K562 (cell line): ENCODE data around the gene OR8G5. TPM values are rescaled to one million over a fixed set of nuclear protein-coding genes. Genes with fewer than 3 reads are reported as not detected.

Source experiments
- ATF4 ChIP-seq: fragments of 450-650 bp; formaldehyde crosslinking; IDR thresholded peaks from 2 replicates; pipeline ENCODE4 v1.4.0; 2022; ENCODE audit warnings: mild to moderate bottlenecking, moderate library complexity
- C11orf30 ChIP-seq: fragments of 450-650 bp; IDR thresholded peaks from 2 replicates; pipeline ENCODE4 v1.6.1; 2016; ENCODE audit warnings: low read depth, mild to moderate bottlenecking
- CXXC5 ChIP-seq: fragments of 250-450 bp; sonication (Bioruptor Pico); IDR thresholded peaks from 2 replicates; pipeline ENCODE4 v1.8.0; 2022; ENCODE audit warnings: inconsistent platforms, mild to moderate bottlenecking, moderate library complexity
- E2F5 ChIP-seq: sonication (generic); formaldehyde crosslinking; IDR thresholded peaks from 2 replicates; pipeline ENCODE4 v1.8.0; 2022; ENCODE audit warnings: mild to moderate bottlenecking, missing genetic modification reagents
- E2F8 ChIP-seq: fragments of 450-650 bp; IDR thresholded peaks from 2 replicates; pipeline ENCODE4 v1.7.1; 2018; ENCODE audit warnings: mild to moderate bottlenecking, low read depth; ENCODE audit not compliant: partially characterized antibody
- HDAC8 ChIP-seq: fragments of 450-650 bp; IDR thresholded peaks from 2 replicates; pipeline ENCODE4 v1.6.1; 2016; ENCODE audit warnings: mild to moderate bottlenecking, missing genetic modification characterization, moderate library complexity, missing compliant biosample characterization
- HIVEP1 ChIP-seq: fragments of 250-450 bp; sonication (Bioruptor Pico); IDR thresholded peaks from 2 replicates; pipeline ENCODE4 v1.4.0; 2020; ENCODE audit warnings: mild to moderate bottlenecking
- IRF2 ChIP-seq: sonication (generic); formaldehyde crosslinking; IDR thresholded peaks from 2 replicates; pipeline ENCODE4 v1.8.1; 2022; ENCODE audit warnings: mild to moderate bottlenecking, missing genetic modification reagents
- L3MBTL2 ChIP-seq: fragments of 450-650 bp; IDR thresholded peaks from 2 replicates; pipeline ENCODE4 v1.6.1; 2016; ENCODE audit warnings: mild to moderate bottlenecking, moderate library complexity
- MAFF ChIP-seq: IDR thresholded peaks from 2 replicates; pipeline ENCODE4 v1.6.1; 2012; ENCODE audit warnings: low read length, improper control_type of control experiment
- MAFG ChIP-seq: fragments of 450-650 bp; conservative IDR thresholded peaks from 2 replicates; pipeline ENCODE4 v1.6.1; 2016; ENCODE audit warnings: missing genetic modification characterization, missing compliant biosample characterization
- MAFK ChIP-seq: IDR thresholded peaks from 2 replicates; pipeline ENCODE4 v1.6.1; 2011; ENCODE audit warnings: low read length, improper control_type of control experiment
- MEF2D ChIP-seq: conservative IDR thresholded peaks from 2 replicates; pipeline ENCODE4 v1.6.1; 2016; ENCODE audit warnings: low read depth, missing genetic modification characterization, missing compliant biosample characterization
- MEIS2 ChIP-seq: fragments of 450-650 bp; IDR thresholded peaks from 2 replicates; pipeline ENCODE4 v1.6.1; 2014; ENCODE audit warnings: mild to moderate bottlenecking; ENCODE audit not compliant: partially characterized antibody
- MXD1 ChIP-seq: fragments of 250-450 bp; sonication (Bioruptor Pico); IDR thresholded peaks from 2 replicates; pipeline ENCODE4 v1.8.0; 2021; ENCODE audit warnings: borderline replicate concordance, mild to moderate bottlenecking, moderate library complexity; ENCODE audit not compliant: poor library complexity, severe bottlenecking
- SMAD4 ChIP-seq: fragments of 250-450 bp; sonication (Bioruptor Pico); conservative IDR thresholded peaks from 2 replicates; pipeline ENCODE4 v1.8.0; 2021; ENCODE audit warnings: inconsistent platforms, mild to moderate bottlenecking, moderate library complexity
- ZNF175 ChIP-seq: fragments of 200-800 bp; sonication (Bioruptor generic); IDR thresholded peaks from 2 replicates; pipeline ENCODE4 v1.6.1; 2016; ENCODE audit warnings: low read depth, mild to moderate bottlenecking, missing genetic modification characterization, missing compliant biosample characterization
- ZNF239 ChIP-seq: fragments of 250-450 bp; sonication (Bioruptor Pico); IDR thresholded peaks from 2 replicates; pipeline ENCODE4 v1.4.0; 2020; ENCODE audit warnings: mild to moderate bottlenecking
- ZNF316 ChIP-seq: fragments of 450-650 bp; IDR thresholded peaks from 2 replicates; pipeline ENCODE4 v1.6.1; 2016
- ZNF408 ChIP-seq: fragments of 250-450 bp; sonication (Bioruptor Pico); IDR thresholded peaks from 2 replicates; pipeline ENCODE4 v1.4.0; 2020; ENCODE audit warnings: low read depth, mild to moderate bottlenecking, moderate library complexity
- ZNF583 ChIP-seq: fragments of 250-450 bp; sonication (Bioruptor Pico); IDR thresholded peaks from 2 replicates; pipeline ENCODE4 v1.4.0; 2020
- ZNF589 ChIP-seq: fragments of 200-800 bp; sonication (Bioruptor generic); IDR thresholded peaks from 2 replicates; pipeline ENCODE4 v1.6.1; 2016; ENCODE audit warnings: low read depth, missing genetic modification characterization, missing compliant biosample characterization
- ZNF740 ChIP-seq, 3 experiments: fragments of 200-800 bp in 1 of 3; sonication (Bioruptor generic) in 1 of 3; sonication (generic) in 1 of 3; formaldehyde crosslinking in 1 of 3; IDR thresholded peaks; 2 replicates each; pipeline versions ENCODE4 v1.6.1 to v1.8.0; 2016 to 2022; ENCODE audit warnings: mild to moderate bottlenecking in 2 of 3, missing compliant biosample characterization in 2 of 3, missing genetic modification characterization in 2 of 3, missing genetic modification reagents in 1 of 3
- polyA plus RNA-seq, 8 experiments: library from polyadenylated mRNA; depleted of rRNA in 4 of 8; stranded (reverse) in 5 of 8; unstranded in 3 of 8; fragments of >200 nt; fragmentation: Nextera tagmentation in 2 of 8; fragmentation: Illumina TruSeq in 1 of 8; extraction: Ambion mirVana in 2 of 8; extraction: Trizol in 1 of 8; gene quantifications; 2 replicates each; pipeline versions ENCODE4 v1.2.1 to v1.2.3, GENCODE V29; 2011 to 2014; ENCODE audit warnings: inconsistent platforms in 1 of 8, missing spikeins in 1 of 8
- total RNA-seq, 7 experiments: library from RNA; depleted of rRNA in 6 of 7; stranded (reverse); fragments of >200 nt in 6 of 7; fragmentation: Illumina TruSeq in 2 of 7; extraction: Trizol in 2 of 7; gene quantifications; 2 replicates each; pipeline versions ENCODE4 v1.2.1 to v1.2.3, GENCODE V29; 2011 to 2021; ENCODE audit warnings: low replicate concordance in 1 of 7

OR8G5 gene
- total and polyA plus RNA-seq, 9 of the 15 experiments (the other 6 are each of a cell fraction or from before 2014, with no cell fraction given): 0.18 to 3.8 (median 1.7) TPM

GRCh38 chr11:124238512-124238911 is 17.7 kb upstream of the OR8G5 start (continued):
- peak; percentile 74 for TF ChIP-seq MAFG (tag)
- no peak for TF ChIP-seq MXD1 (CRISPR knock-in tag)
- TF ChIP-seq IRF2 (CRISPR knock-in tag): no peak
- TF ChIP-seq MAFF: peak; percentile 65
- no peak for TF ChIP-seq ZNF408 (CRISPR knock-in tag)
- peak; percentile 86 for TF ChIP-seq ZNF589 (CRISPR knock-in tag)
- no peak for TF ChIP-seq E2F5
- peak; percentile 62; the same call in 1 of the 2 replicates for TF ChIP-seq SMAD4 (CRISPR knock-in tag)
- no peak for TF ChIP-seq HDAC8 (tag)
- TF ChIP-seq L3MBTL2: peak; percentile 50; the same call in 1 of the 2 replicates
- no peak for TF ChIP-seq ZNF740 (CRISPR knock-in tag; IDR thresholded peaks at IDR 0.05)
- 0 out of 4 replicates have a peak, but pooled peaks of 1 of the 2 experiments have one; percentile 15 for TF ChIP-seq ZNF740 (tag; IDR thresholded peaks at IDR 0.05)
- peak; percentile 26; the same call in 1 of the 2 replicates for TF ChIP-seq ZNF239 (CRISPR knock-in tag)
- TF ChIP-seq ZNF583 (CRISPR knock-in tag): 0 out of 2 replicates have a peak, but pooled peaks have one; percentile 28
- TF ChIP-seq E2F8: no peak
- TF ChIP-seq ZNF175 (CRISPR knock-in tag): peak; percentile 83; the same call in 1 of the 2 replicates
- peak; percentile 63; the same call in 1 of the 2 replicates for TF ChIP-seq MAFK
- peak; percentile 65; the same call in 1 of the 2 replicates for TF ChIP-seq ZNF316
- peak; percentile 47; the same call in 1 of the 2 replicates for TF ChIP-seq MEF2D (tag)
- TF ChIP-seq C11orf30: peak; percentile 65; the same call in 1 of the 2 replicates
- peak; percentile 10 for TF ChIP-seq MEIS2
- peak; percentile 38; the same call in 1 of the 2 replicates for TF ChIP-seq ATF4 (CRISPR knock-in tag)
- peak; percentile 65; the same call in 1 of the 2 replicates for TF ChIP-seq CXXC5
- 0 out of 2 replicates have a peak, but pooled peaks have one; percentile 37 for TF ChIP-seq HIVEP1
